IMR-90 (cell line): Measurements from ENCODE around the gene REEP2. TPM values are rescaled to one million over a fixed set of nuclear protein-coding genes. Genes with fewer than 3 reads are reported as not detected.
A peak's percentile ranks its signal among the peaks of the same experiment; 100 is the strongest.

ENCODE experiments used
- ATAC-seq: fragments of 200-7000 bp; cut with Tn5 transposase; 2 replicates; pipeline ENCODE4 v1.9.1; 2020; ENCODE audit warnings: low read depth, mild to moderate bottlenecking, moderate library complexity
- BruUV-seq: library from RNA; stranded (reverse); fragments of 400-500 nt; replicated peaks from 2 replicates; lab custom pipeline; 2021; lab: Mats Ljungman, UMichigan
- CTCF ChIA-PET: fragments of 300-600 bp; formaldehyde crosslinking; extraction: SDS; loops from one replicate; lab custom pipeline; 2021; ENCODE audit warnings: antibody characterized with exemption; lab: Yijun Ruan, JAX
- POLR2A ChIA-PET: fragments of 300-600 bp; sonication (Branson Sonifier 250); formaldehyde crosslinking; loops from one replicate; lab custom pipeline; 2022; ENCODE audit warnings: antibody characterized with exemption; ENCODE audit not compliant: unreplicated experiment; lab: Charles Lee
- DNase-seq: peaks from one replicate; pipeline ENCODE4 v3.0.0; 2013
- H2AFZ ChIP-seq: replicated peaks from 2 replicates; pipeline ENCODE3; 2013; ENCODE audit warnings: low read length, mild to moderate bottlenecking; ENCODE audit not compliant: poor library complexity
- H2AK5ac ChIP-seq: 2 replicates; pipeline ENCODE4 v1.6.1; 2013; ENCODE audit warnings: low read depth, low read length, inconsistent platforms
- H2AK9ac ChIP-seq: replicated peaks from 2 replicates; pipeline ENCODE3; 2013; ENCODE audit warnings: mild to moderate bottlenecking, low read depth, low read length, moderate library complexity; ENCODE audit not compliant: poor library complexity
- H2BK120ac ChIP-seq: 2 replicates; pipeline ENCODE4 v1.6.1; 2013; ENCODE audit warnings: low read depth, low read length, inconsistent platforms
- H2BK15ac ChIP-seq: 3 replicates; pipeline ENCODE4 v1.6.1; 2013; ENCODE audit warnings: low read depth, low read length, inconsistent platforms
- H2BK20ac ChIP-seq: 2 replicates; pipeline ENCODE4 v1.6.1; 2013; ENCODE audit warnings: low read depth, mild to moderate bottlenecking, inconsistent platforms, low read length, moderate library complexity
- H2BK5ac ChIP-seq: 2 replicates; pipeline ENCODE4 v1.6.1; 2013; ENCODE audit warnings: mild to moderate bottlenecking, low read depth, low read length, inconsistent platforms; ENCODE audit not compliant: poor library complexity, severe bottlenecking
- H3K14ac ChIP-seq: replicated peaks from 2 replicates; pipeline ENCODE4 v1.6.1; 2013; ENCODE audit warnings: low read depth, low read length, inconsistent platforms
- H3K18ac ChIP-seq: 2 replicates; pipeline ENCODE4 v1.6.1; 2013; ENCODE audit warnings: low read depth, low read length, control low read depth
- H3K23ac ChIP-seq: 2 replicates; pipeline ENCODE4 v1.6.1; 2013; ENCODE audit warnings: low read depth, low read length, inconsistent platforms
- H3K27ac ChIP-seq: 2 replicates; pipeline ENCODE4 v1.5.1; 2013; ENCODE audit warnings: mild to moderate bottlenecking, control low read depth, low read length; ENCODE audit not compliant: insufficient read depth
- H3K27me3 ChIP-seq: 2 replicates; pipeline ENCODE4 v1.6.1; 2013; ENCODE audit warnings: low read length; ENCODE audit not compliant: control insufficient read depth, insufficient read depth
- H3K36me3 ChIP-seq: 2 replicates; pipeline ENCODE4 v1.6.1; 2013; ENCODE audit warnings: low read length, mixed read lengths; ENCODE audit not compliant: control insufficient read depth, insufficient read depth
- H3K4ac ChIP-seq: 2 replicates; pipeline ENCODE4 v1.6.1; 2013; ENCODE audit warnings: low read depth, low read length, inconsistent platforms
- H3K4me1 ChIP-seq: 2 replicates; pipeline ENCODE4 v1.6.1; 2013; ENCODE audit warnings: low read length, mixed read lengths; ENCODE audit not compliant: control insufficient read depth, insufficient read depth
- H3K4me2 ChIP-seq: 2 replicates; pipeline ENCODE4 v1.6.1; 2013; ENCODE audit warnings: low read depth, mild to moderate bottlenecking, control low read depth, low read length, moderate library complexity
- H3K4me3 ChIP-seq: 2 replicates; pipeline ENCODE4 v1.5.1; 2013; ENCODE audit warnings: low read depth, mild to moderate bottlenecking, control low read depth, low read length, moderate library complexity; ENCODE audit not compliant: insufficient read depth
- H3K56ac ChIP-seq: 2 replicates; pipeline ENCODE4 v1.6.1; 2013; ENCODE audit warnings: low read length, inconsistent platforms; ENCODE audit not compliant: insufficient read depth; ENCODE audit errors: extremely low read depth
- H3K79me1 ChIP-seq, 2 experiments: 2 replicates each; pipeline ENCODE4 v1.6.1; 2013; ENCODE audit warnings: low read length in 2 of 2, inconsistent platforms in 1 of 2, low read depth in 1 of 2
- H3K9ac ChIP-seq: 2 replicates; pipeline ENCODE4 v1.6.1; 2013; ENCODE audit warnings: low read depth, low read length, control low read depth
- H3K9me1 ChIP-seq: 2 replicates; pipeline ENCODE4 v1.6.1; 2013; ENCODE audit warnings: low read length, inconsistent platforms; ENCODE audit not compliant: insufficient read depth
- H3K9me3 ChIP-seq: 2 replicates; pipeline ENCODE4 v1.6.1; 2013; ENCODE audit warnings: low read length; ENCODE audit not compliant: control insufficient read depth, insufficient read depth
- H4K20me1 ChIP-seq: 2 replicates; pipeline ENCODE4 v1.6.1; 2013; ENCODE audit warnings: low read length, inconsistent platforms; ENCODE audit not compliant: insufficient read depth
- H4K5ac ChIP-seq: 2 replicates; pipeline ENCODE4 v1.6.1; 2013; ENCODE audit warnings: mild to moderate bottlenecking, low read depth, low read length, control low read depth
- H4K8ac ChIP-seq, 2 experiments: 2 replicates each; pipeline ENCODE4 v1.6.1; 2013; ENCODE audit warnings: low read depth in 2 of 2, low read length in 2 of 2, control low read depth in 1 of 2, inconsistent platforms in 1 of 2
- H4K91ac ChIP-seq: 2 replicates; pipeline ENCODE4 v1.6.1; 2013; ENCODE audit warnings: low read depth, low read length, inconsistent platforms; ENCODE audit not compliant: insufficient read depth
- CHD1 ChIP-seq: IDR thresholded peaks from 2 replicates; pipeline ENCODE4 v1.6.1; 2012; ENCODE audit warnings: low read depth, low read length, improper control_type of control experiment
- MAFK ChIP-seq: IDR thresholded peaks from 2 replicates; pipeline ENCODE4 v1.6.1; 2012; ENCODE audit warnings: low read depth, low read length, improper control_type of control experiment
- POLR2A ChIP-seq: IDR thresholded peaks from 2 replicates; pipeline ENCODE4 v1.6.1; 2012; ENCODE audit warnings: mild to moderate bottlenecking, low read depth, low read length
- RFX5 ChIP-seq: IDR thresholded peaks from 2 replicates; pipeline ENCODE4 v1.8.0; 2012; ENCODE audit warnings: low read depth, mild to moderate bottlenecking, low read length, moderate library complexity
- SMC3 ChIP-seq: fragments of 150-350 bp; IDR thresholded peaks from 2 replicates; pipeline ENCODE4 v1.6.1; 2016; ENCODE audit warnings: low read depth, mild to moderate bottlenecking, antibody characterized with exemption, low read length, moderate library complexity
- WGBS, 2 experiments: methylation state at CpG; one replicate each; pipeline versions ENCODE4 v1.1.5 to v1.1.7; 2013; ENCODE audit warnings: missing lambda C conversion rate in 2 of 2; ENCODE audit not compliant: insufficient read length in 1 of 2; ENCODE audit errors: extremely low coverage in 2 of 2; 5-methylcytosine and 5-hydroxymethylcytosine counted together
- dilution Hi-C: fragments of 300-500 bp; cut with HindIII; formaldehyde crosslinking; loops from one replicate; pipeline ENCODE4 v1.14.3; 2018; ENCODE audit warnings: low sequenced_read_pairs; ENCODE audit not compliant: unreplicated experiment
- in situ Hi-C: fragments of 300-500 bp; cut with MboI; formaldehyde crosslinking; loops from 3 replicates; pipeline ENCODE4 v1.14.3; 2019; ENCODE audit warnings: low sequenced_read_pairs, inconsistent platforms, mixed read lengths
- intact Hi-C: fragments of 100-400 bp; cut with micrococcal nuclease; formaldehyde crosslinking; loops from 2 replicates; pipeline ENCODE4 v1.10.0; 2022
- microRNA-seq, 2 experiments: library from miRNA; stranded (forward) in 1 of 2; unstranded in 1 of 2; fragments of 10-50 nt in 1 of 2; fragments of <30 nt in 1 of 2; gene quantifications in 1 of 2; microRNA quantifications in 1 of 2; one replicate each; pipeline versions ENCODE3 to v1.1.0; 2013 to 2020; ENCODE audit not compliant: insufficient read depth in 1 of 2, insufficient read length in 1 of 2, unreplicated experiment in 1 of 2
- polyA plus RNA-seq, 3 experiments: library from polyadenylated mRNA; depleted of rRNA; stranded (reverse); fragments of >200 nt; gene quantifications; 2 replicates each; pipeline ENCODE4 v1.2.3, GENCODE V29; 2012; ENCODE audit warnings: low replicate concordance in 1 of 3
- small RNA-seq, 5 experiments: library from RNA; depleted of rRNA; stranded (forward); fragments of <200 nt; gene quantifications; one replicate each; pipeline ENCODE3, GENCODE V24; 2012
- total RNA-seq: library from RNA; depleted of rRNA; stranded (reverse); fragments of >200 nt; gene quantifications from 2 replicates; pipeline ENCODE4 v1.2.3, GENCODE V29; 2012; rRNA removed
- TF ChIP-seq, protein P1 (sequence below): fragments of 150-350 bp; IDR thresholded peaks from 2 replicates; pipeline ENCODE4 v1.6.1; 2017; ENCODE audit warnings: mild to moderate bottlenecking, antibody characterized with exemption, low read length, low read depth

Gene REEP2
- total and polyA plus RNA-seq, 2 of the 4 experiments (the other 2 are of a cell fraction), result 12.4 to 17.0 TPM

- TF ChIP-seq MAFK, result no peak
Measured at GRCh38 chr5:138492560-138493045, 53.7 kb downstream of the REEP2 start (continued).

DNA sequence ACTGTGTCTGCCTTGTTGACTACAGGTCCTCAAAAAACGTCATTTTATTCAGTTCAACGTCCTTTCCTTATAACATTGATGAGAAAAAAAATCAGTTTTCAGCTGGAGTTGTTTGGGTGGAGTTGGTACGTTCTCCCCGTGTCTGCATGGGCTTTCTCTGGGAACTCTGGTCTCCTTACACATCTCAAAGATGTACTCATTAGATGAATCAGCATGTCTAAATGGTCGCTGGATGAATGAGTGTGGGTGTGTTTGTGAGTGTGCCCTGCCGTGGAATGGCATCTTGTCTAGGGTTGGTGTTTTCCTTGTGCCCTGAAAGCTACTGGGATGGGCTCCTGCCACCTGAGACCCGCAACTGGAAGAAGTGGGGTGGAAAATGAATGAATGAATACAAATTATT lies 56.5 kb downstream of the REEP2 start:
- Histone ChIP-seq H3K4me3 (no peak overlapping the region), H2BK120ac (no peak overlapping the region), H3K56ac (no peak overlapping the region), H3K9ac (no peak overlapping the region), H3K27me3 (peaks cover 11% of the 10 kb centered on the region; the same call in 1 of the 2 replicates), H3K14ac (no peak overlapping the region), H3K36me3 (no peaks in the 10 kb centered on the region), H2BK15ac (no peak overlapping the region), H3K9me3 (no peaks in the 10 kb centered on the region), H3K4me2 (no peak overlapping the region), H2BK20ac (no peak overlapping the region), H3K18ac (no peak overlapping the region), H3K79me1 (no peaks in the 10 kb centered on the region), H3K9me1 (0 out of 2 replicates have a peak, but pooled peaks cover 5% of the 10 kb centered on the region), H2AFZ (no peak overlapping the region), H2AK5ac (no peak overlapping the region), H2BK5ac (no peak overlapping the region), H3K4me1 (peaks cover 15% of the 10 kb centered on the region), H3K27ac (no peak overlapping the region), H3K4ac (no peak overlapping the region), H4K91ac (no peak overlapping the region), H3K23ac (no peak overlapping the region), H2AK9ac (no peak overlapping the region), H4K8ac (no peak overlapping the region), H4K5ac (no peak overlapping the region), H4K20me1 (no peaks in the 10 kb centered on the region)
- dilution Hi-C loops, result no loop called here
- DNase-seq (peak; percentile 33), ATAC-seq (no peak)
- no TSS peak for BruUV-seq
- POLR2A ChIA-PET, result no interaction called here
- WGBS, 2 experiments, result no CpG with 5 or more reads among the region's 7 CpGs
- CTCF ChIA-PET, result interaction anchor here (0.7 kb wide), 1 partner anchor 52 kb away, joined by 3 read pairs; no protein-coding TSS in a partner anchor
- in situ Hi-C loops, result no loop called here
- intact Hi-C loops, result no loop called here
- no peak for TF ChIP-seq CHD1
- TF ChIP-seq, protein P1, sequence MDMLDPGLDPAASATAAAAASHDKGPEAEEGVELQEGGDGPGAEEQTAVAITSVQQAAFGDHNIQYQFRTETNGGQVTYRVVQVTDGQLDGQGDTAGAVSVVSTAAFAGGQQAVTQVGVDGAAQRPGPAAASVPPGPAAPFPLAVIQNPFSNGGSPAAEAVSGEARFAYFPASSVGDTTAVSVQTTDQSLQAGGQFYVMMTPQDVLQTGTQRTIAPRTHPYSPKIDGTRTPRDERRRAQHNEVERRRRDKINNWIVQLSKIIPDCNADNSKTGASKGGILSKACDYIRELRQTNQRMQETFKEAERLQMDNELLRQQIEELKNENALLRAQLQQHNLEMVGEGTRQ, result no peak
- TF ChIP-seq RFX5, result no peak
- TF ChIP-seq SMC3, result no peak
- TF ChIP-seq POLR2A, result no peak

Small RNAs within 50 kb of the gene (microRNA-seq; reads per million reads assigned to microRNA genes)
- not detected for gene AC113403.1 (ENCODE audit: insufficient read depth, insufficient read length)

Small RNAs within 50 kb of the gene (small RNA-seq; reads per million reads assigned to genes)
- 0 reads per million in 5 experiments for gene AC113403.1

Other genes with a start within 250 kb of the REEP2 start
- gene CDC23, start 225.7 kb upstream of the REEP2 start, total RNA-seq, result 28.0 and 29.4 TPM in 2 replicates
- 18.9 and 21.1 TPM in 2 replicates for gene CDC23, start 225.7 kb upstream of the REEP2 start, polyA plus RNA-seq (2012; rRNA removed)
- gene GFRA3, start 164.4 kb upstream of the REEP2 start, total RNA-seq, result not detected in 2 replicates
- not detected in 2 replicates for gene GFRA3, start 164.4 kb upstream of the REEP2 start, polyA plus RNA-seq (2012; rRNA removed)
- 7.5 and 8.2 TPM in 2 replicates for gene CDC25C, start 107.3 kb upstream of the REEP2 start, total RNA-seq
- 6.9 and 7.3 TPM in 2 replicates for gene CDC25C, start 107.3 kb upstream of the REEP2 start, polyA plus RNA-seq (2012; rRNA removed)
- 21.5 and 23.1 TPM in 2 replicates for gene FAM53C, start 100.8 kb upstream of the REEP2 start, total RNA-seq
- 25.6 and 27.5 TPM in 2 replicates for gene FAM53C, start 100.8 kb upstream of the REEP2 start, polyA plus RNA-seq (2012; rRNA removed)
- 35.8 and 36.7 TPM in 2 replicates for gene KDM3B, start 86.4 kb upstream of the REEP2 start, total RNA-seq
- 17.1 and 19.4 TPM in 2 replicates for gene KDM3B, start 86.4 kb upstream of the REEP2 start, polyA plus RNA-seq (2012; rRNA removed)
- 2.9 and 5.8 TPM in 2 replicates for gene EGR1, start 26.4 kb downstream of the REEP2 start, total RNA-seq
- gene EGR1, start 26.4 kb downstream of the REEP2 start, polyA plus RNA-seq (2012; rRNA removed), result 104 and 180 TPM in 2 replicates
- 126 and 144 TPM in 2 replicates for gene ETF1, start 104.2 kb downstream of the REEP2 start, total RNA-seq
- 45.4 and 53.2 TPM in 2 replicates for gene ETF1, start 104.2 kb downstream of the REEP2 start, polyA plus RNA-seq (2012; rRNA removed)
- gene HSPA9, start 136.3 kb downstream of the REEP2 start, total RNA-seq, result 456 and 472 TPM in 2 replicates
- 133 and 157 TPM in 2 replicates for gene HSPA9, start 136.3 kb downstream of the REEP2 start, polyA plus RNA-seq (2012; rRNA removed)